Measurements from ENCODE around the gene CYP4A22. TPM values are rescaled to one million over a fixed set of nuclear protein-coding genes. Genes with fewer than 3 reads are reported as not detected.

Gene CYP4A22
- total and polyA plus RNA-seq, 9 of the 15 experiments (the other 6 are each of a cell fraction or from before 2014, with no cell fraction given): 0.07 TPM; not detected in 8

GRCh38 chr1:47181955-47182675, 44.9 kb downstream of the CYP4A22 start (continued):
- no peak for TF ChIP-seq U2AF2 (optimal IDR thresholded peaks at IDR 0.05; ENCODE audit: low read depth, low read length)
- peak; percentile 37; the same call in 1 of the 2 replicates for TF ChIP-seq MTA1 (IDR thresholded peaks at IDR 0.05; ENCODE audit: borderline replicate concordance)
- TF ChIP-seq HBP1 (CRISPR knock-in tag; IDR thresholded peaks at IDR 0.05): 0 out of 2 replicates have a peak, but pooled peaks have one; percentile 33
- TF ChIP-seq ZNF76 (CRISPR knock-in tag; IDR thresholded peaks at IDR 0.05; ENCODE audit: borderline replicate concordance): no peak
- no peak for TF ChIP-seq NR2C1 (IDR thresholded peaks at IDR 0.05)
- no peak; the same call in 1 of the 2 replicates for TF ChIP-seq NR2C1 (tag; IDR thresholded peaks at IDR 0.05)
- no peak for TF ChIP-seq SMARCC2 (IDR thresholded peaks at IDR 0.05; ENCODE audit: low read depth)
- no peak for TF ChIP-seq GATAD2A (IDR thresholded peaks at IDR 0.05)
- no peak for TF ChIP-seq SRSF1 (IDR thresholded peaks at IDR 0.05; ENCODE audit: low read depth, low read length)
- no peak for TF ChIP-seq FOXP1 (CRISPR knock-in tag; IDR thresholded peaks at IDR 0.05)
- 0 out of 2 replicates have a peak, but pooled peaks have one; percentile 27 for TF ChIP-seq ZNF449 (CRISPR knock-in tag; IDR thresholded peaks at IDR 0.05)
- no peak for TF ChIP-seq YY1 (IDR thresholded peaks at IDR 0.05; ENCODE audit: borderline replicate concordance in 1 of 3, control insufficient read depth in 1 of 3, extremely low read depth in 1 of 3, insufficient read depth in 3 of 3, insufficient read length in 1 of 3, insufficient replicate concordance in 2 of 3, low read depth in 1 of 3, low read length in 2 of 3)
- no peak for TF ChIP-seq ARHGAP35 (IDR thresholded peaks at IDR 0.05; ENCODE audit: partially characterized antibody)
- TF ChIP-seq NR2C2 (CRISPR knock-in tag; IDR thresholded peaks at IDR 0.05): no peak
- TF ChIP-seq NR2C2 (tag; IDR thresholded peaks at IDR 0.05): peak; percentile 71
- TF ChIP-seq SAFB (IDR thresholded peaks at IDR 0.05; ENCODE audit: borderline replicate concordance, low read depth, low read length): no peak
- TF ChIP-seq RFX1 (IDR thresholded peaks at IDR 0.05): no peak
- TF ChIP-seq ZNF174 (CRISPR knock-in tag; IDR thresholded peaks at IDR 0.05): no peak
- peak; percentile 66 for TF ChIP-seq MAFF (IDR thresholded peaks at IDR 0.05; ENCODE audit: low read length)
- peak; percentile 9; the same call in 1 of the 2 replicates for TF ChIP-seq CXXC5 (CRISPR knock-in tag; IDR thresholded peaks at IDR 0.05)
- TF ChIP-seq EP300 (IDR thresholded peaks at IDR 0.05; ENCODE audit: low read length): peak; percentile 69
- no peak for TF ChIP-seq ASH1L (IDR thresholded peaks at IDR 0.05; ENCODE audit: borderline replicate concordance, low read depth, partially characterized antibody)
- TF ChIP-seq NFE2L1 (tag; IDR thresholded peaks at IDR 0.05; ENCODE audit: borderline replicate concordance, low read depth): no peak
- no peak for TF ChIP-seq ZNF584 (CRISPR knock-in tag; IDR thresholded peaks at IDR 0.05; ENCODE audit: low read depth)
- TF ChIP-seq ZBTB26 (CRISPR knock-in tag; IDR thresholded peaks at IDR 0.05): no peak
- no peak; the same call in 1 of the 2 replicates for TF ChIP-seq ESRRA (IDR thresholded peaks at IDR 0.05; ENCODE audit: borderline replicate concordance, low read depth)

Measured in K562 (cell line).